Thoracic aorta (tissue), 2 donors: ENCODE results near the gene SHISAL1. TPM values are rescaled to one million over a fixed set of nuclear protein-coding genes. Genes with fewer than 3 reads are reported as not detected.
A peak's percentile ranks its signal among the peaks of the same experiment; 100 is the strongest.

Experiments used
- ATAC-seq: fragments of 150-250 bp; one replicate; pipeline ENCODE4 v1.8.0; 2017; ENCODE audit warnings: low read depth; ENCODE audit not compliant: insufficient number of reproducible peaks, low FRiP score
- DNase-seq: peaks from one replicate; pipeline ENCODE4 v3.0.0-alpha.2; 2020; ENCODE audit warnings: low spot score
- H3K27ac ChIP-seq, 2 donors: fragments of 200-600 bp; sonication (generic); 1 replicate in 1 of 2; 2 replicates in 1 of 2; pipeline ENCODE4 v1.5.1; 2016; ENCODE audit warnings: mild to moderate bottlenecking in 2 of 2, moderate library complexity in 2 of 2
- H3K27me3 ChIP-seq: fragments of 200-600 bp; sonication (generic); replicated peaks from 2 replicates; pipeline ENCODE4 v1.6.0; 2016; ENCODE audit warnings: mild to moderate bottlenecking; ENCODE audit not compliant: insufficient read depth
- H3K36me3 ChIP-seq: fragments of 200-600 bp; sonication (generic); one replicate; pipeline ENCODE4 v1.5.1; 2016
- H3K4me1 ChIP-seq, 2 donors: fragments of 200-600 bp; sonication (generic); 1 replicate in 1 of 2; 2 replicates in 1 of 2; pipeline versions ENCODE4 v1.5.1 to v1.6.0; 2016; ENCODE audit warnings: low read depth in 2 of 2, mild to moderate bottlenecking in 1 of 2; ENCODE audit not compliant: control insufficient read depth in 1 of 2
- H3K4me3 ChIP-seq: fragments of 200-600 bp; sonication (generic); 2 replicates; pipeline ENCODE4 v1.5.1; 2016; ENCODE audit warnings: mild to moderate bottlenecking
- H3K9me3 ChIP-seq: fragments of 200-600 bp; sonication (generic); 2 replicates; pipeline ENCODE4 v1.5.1; 2016
- CTCF ChIP-seq: fragments of 200-600 bp; sonication (generic); IDR thresholded peaks from one replicate; pipeline ENCODE4 v1.5.1; 2019; ENCODE audit warnings: antibody characterized with exemption
- total RNA-seq, 2 donors: library from RNA; depleted of rRNA; stranded (reverse); fragments of >200 nt; gene quantifications; one replicate each; pipeline versions ENCODE4 v1.1.0 to v1.2.3, GENCODE V29; 2016

The SHISAL1 gene
- total RNA-seq, 2 donors from 2014 or later = 0.81 to 3.4 TPM

GRCh38 chr22:44338177-44338810 lies 25.5 kb upstream of the SHISAL1 start:
- no peaks in the 10 kb centered on the region for H3K36me3 ChIP-seq
- no peak for DNase-seq
- TF ChIP-seq CTCF = no peak
- H3K27ac ChIP-seq = no peak overlapping the region
- peaks cover 10 to 46% of the 10 kb centered on the region in 2 donors for H3K4me1 ChIP-seq
- H3K27me3 ChIP-seq = no peaks in the 10 kb centered on the region
- ATAC-seq = no peak
- H3K9me3 ChIP-seq = no peaks in the 10 kb centered on the region
- H3K4me3 ChIP-seq = no peak overlapping the region

GRCh38 chr22:44337678-44338004 lies 24.9 kb upstream of the SHISAL1 start:
- ATAC-seq = no peak
- Histone ChIP-seq H3K27ac (no peak overlapping the region), H3K27me3 (peaks cover 4% of the 10 kb centered on the region), H3K4me3 (no peak overlapping the region), H3K9me3 (no peaks in the 10 kb centered on the region), H3K4me1 (peaks cover 10 to 43% of the 10 kb centered on the region in 2 donors), H3K36me3 (no peaks in the 10 kb centered on the region)
- TF ChIP-seq CTCF = no peak
- peak; percentile 40 for DNase-seq

- H3K4me1 ChIP-seq = peaks cover 10 to 40% of the 10 kb centered on the region in 2 donors
- ATAC-seq (no peak), DNase-seq (no peak)
- peaks cover 4% of the 10 kb centered on the region for H3K27me3 ChIP-seq
- no peak overlapping the region for H3K27ac ChIP-seq
- H3K4me3 ChIP-seq = no peak overlapping the region
- no peak for TF ChIP-seq CTCF
- no peaks in the 10 kb centered on the region for H3K36me3 ChIP-seq
- no peaks in the 10 kb centered on the region for H3K9me3 ChIP-seq
These were observed 24.4 kb upstream of the SHISAL1 start for GRCh38 chr22:44336962-44337677.

- no peak for TF ChIP-seq CTCF
- peaks cover 4% of the 10 kb centered on the region for H3K27me3 ChIP-seq
- H3K36me3 ChIP-seq = no peaks in the 10 kb centered on the region
- DNase-seq = no peak
- no peak for ATAC-seq
- no peak overlapping the region for H3K27ac ChIP-seq
- no peaks in the 10 kb centered on the region for H3K9me3 ChIP-seq
- peaks cover 5 to 37% of the 10 kb centered on the region in 2 donors for H3K4me1 ChIP-seq
- no peak overlapping the region for H3K4me3 ChIP-seq
These were observed 23.4 kb upstream of the SHISAL1 start for GRCh38 chr22:44335903-44336803.
